HG03103 (cell line): ENCODE data around the gene COLEC11.
"Not testable (repeated sequence)": the region's sequence is repeated elsewhere in the genome, so short reads cannot be mapped to it uniquely, and the experiment has no call there.

Source experiments
- ATAC-seq: cut with Tn5 transposase; IDR thresholded peaks from one replicate; pipeline ENCODE4 v1.9.1; 2021; ENCODE audit warnings: low read depth; ENCODE audit not compliant: unreplicated experiment

Gene COLEC11

DNA sequence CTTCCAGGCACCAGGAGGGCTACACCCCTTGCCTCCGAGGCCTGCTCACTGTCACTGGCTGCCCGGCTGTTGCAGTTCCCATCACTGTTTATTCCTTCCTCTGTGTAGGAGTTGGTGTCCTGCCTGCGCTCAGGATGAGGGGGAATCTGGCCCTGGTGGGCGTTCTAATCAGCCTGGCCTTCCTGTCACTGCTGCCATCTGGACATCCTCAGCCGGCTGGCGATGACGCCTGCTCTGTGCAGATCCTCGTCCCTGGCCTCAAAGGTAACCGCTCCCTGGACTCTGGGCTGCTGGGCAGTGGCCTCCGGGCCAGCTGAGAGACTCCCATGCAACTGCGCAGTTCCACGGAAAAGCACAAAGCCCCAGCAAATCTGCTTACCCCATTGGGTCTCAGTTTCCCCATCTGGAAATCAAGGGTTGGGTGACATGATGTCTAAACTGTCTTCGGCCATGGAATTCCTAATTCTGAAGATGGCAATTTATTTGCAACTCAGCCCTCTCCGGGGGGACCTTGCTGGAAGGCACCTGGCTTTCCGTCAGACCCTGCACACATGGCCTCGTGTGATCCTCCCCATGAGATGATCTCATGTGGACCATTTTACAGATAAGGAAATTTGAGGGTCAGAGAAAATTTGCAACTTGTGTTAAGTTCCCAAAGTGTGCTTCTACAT lies 9.4 kb downstream of the COLEC11 start:
- no peak for ATAC-seq

DNA sequence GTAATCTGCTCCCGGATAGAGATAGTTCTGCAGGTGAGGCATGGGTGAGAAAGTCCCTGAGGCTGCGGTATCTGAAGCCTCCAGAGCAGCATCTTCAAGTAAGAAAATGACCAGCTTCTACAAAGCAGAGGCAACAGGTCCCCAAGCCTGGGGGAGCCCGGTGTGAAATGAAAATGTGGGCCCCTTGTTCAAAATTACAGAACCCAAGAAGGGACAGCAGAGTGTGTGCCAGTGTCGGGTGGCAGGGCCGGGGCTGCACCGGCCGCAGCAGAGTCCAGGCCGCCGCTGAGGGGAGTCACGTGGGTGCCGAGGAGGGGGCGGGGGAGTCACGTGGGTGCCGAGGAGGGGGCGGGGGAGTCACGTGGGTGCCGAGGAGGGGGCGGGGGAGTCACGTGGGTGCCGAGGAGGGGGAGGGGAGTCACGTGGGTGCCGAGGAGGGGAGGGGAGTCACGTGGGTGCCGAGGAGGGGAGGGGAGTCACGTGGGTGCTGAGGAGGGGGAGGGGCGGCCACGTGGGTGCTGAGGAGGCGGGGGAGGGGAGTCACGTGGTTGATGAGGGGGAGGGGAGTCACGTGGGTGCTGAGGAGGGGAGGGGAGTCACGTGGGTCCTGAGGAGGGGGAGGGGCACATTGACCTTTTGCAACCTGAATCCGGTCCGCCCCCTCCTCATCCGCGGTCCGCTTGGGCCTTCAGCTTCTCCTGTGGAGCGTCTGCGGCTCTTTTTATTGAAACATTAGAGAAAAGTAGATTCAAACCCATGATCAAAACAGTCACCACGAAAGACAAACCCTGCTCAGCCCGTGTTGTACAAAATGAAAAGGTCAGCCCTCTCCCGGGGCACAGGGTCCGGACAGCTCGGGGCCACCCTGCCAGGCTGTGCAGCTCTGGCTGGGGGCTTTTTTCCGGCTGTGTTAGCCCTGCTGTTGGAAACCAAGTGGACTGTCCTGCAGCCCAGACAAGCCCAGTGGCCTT lies 10.4 kb downstream of the COLEC11 start:
- ATAC-seq, result no peak

DNA sequence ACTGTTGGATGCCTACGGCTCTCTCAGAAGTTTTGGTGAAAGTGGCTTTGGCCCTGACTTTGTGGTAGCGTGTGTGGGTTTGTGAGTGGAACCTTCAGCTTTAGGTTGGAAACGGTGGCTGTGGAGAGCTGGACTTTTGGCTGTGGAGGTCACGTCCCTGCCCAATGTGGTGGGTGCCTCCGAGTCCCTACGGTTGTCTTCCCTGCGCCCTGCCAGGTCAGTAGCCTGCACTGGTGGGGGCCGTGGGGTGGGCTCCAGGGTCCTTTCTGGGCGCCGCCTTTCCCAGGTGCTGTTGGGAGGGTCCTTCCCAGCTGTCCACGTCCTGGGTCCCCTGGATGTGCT lies 11.1 kb downstream of the COLEC11 start:
- no peak for ATAC-seq

DNA sequence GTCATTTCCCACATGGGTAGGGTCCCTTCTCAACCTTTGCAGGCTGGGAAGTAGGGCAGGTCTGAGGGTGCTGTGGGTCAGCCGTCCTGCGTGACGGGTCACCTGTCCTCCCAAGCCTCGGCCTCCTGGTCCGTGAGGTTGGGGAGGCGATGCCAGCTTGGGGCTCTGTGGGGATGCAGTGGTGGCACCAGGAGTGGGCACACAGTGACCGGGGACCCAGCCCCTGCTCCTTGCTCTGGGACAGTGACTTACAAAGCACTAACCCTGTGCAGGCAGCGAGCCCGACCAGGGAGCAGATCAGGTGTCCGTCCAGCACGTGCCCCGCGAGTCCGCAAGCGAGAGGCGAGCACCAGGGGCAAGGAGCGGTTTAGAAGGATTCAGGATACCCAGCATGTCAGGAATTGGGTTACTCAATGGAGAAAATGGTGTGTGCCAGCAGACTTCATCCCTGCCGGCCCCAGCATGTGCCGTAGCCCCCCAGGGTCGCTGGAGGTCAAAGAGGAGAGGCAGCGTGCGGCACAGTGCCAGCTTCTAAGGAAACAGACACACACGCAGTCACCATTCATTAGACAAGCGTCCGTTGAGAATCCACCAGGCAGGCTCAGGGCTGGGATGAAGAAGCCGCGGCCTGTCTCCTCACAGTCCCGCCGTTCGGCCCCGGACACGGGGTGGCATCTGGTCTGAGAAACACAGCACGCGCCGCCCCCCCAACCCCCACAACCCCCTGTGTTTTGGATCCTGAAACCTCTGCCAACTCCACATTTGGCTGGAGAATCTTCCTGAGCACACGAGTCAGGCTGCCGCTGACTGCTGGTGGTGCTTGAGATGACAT lies 11.7 kb downstream of the COLEC11 start:
- ATAC-seq, result no peak

DNA sequence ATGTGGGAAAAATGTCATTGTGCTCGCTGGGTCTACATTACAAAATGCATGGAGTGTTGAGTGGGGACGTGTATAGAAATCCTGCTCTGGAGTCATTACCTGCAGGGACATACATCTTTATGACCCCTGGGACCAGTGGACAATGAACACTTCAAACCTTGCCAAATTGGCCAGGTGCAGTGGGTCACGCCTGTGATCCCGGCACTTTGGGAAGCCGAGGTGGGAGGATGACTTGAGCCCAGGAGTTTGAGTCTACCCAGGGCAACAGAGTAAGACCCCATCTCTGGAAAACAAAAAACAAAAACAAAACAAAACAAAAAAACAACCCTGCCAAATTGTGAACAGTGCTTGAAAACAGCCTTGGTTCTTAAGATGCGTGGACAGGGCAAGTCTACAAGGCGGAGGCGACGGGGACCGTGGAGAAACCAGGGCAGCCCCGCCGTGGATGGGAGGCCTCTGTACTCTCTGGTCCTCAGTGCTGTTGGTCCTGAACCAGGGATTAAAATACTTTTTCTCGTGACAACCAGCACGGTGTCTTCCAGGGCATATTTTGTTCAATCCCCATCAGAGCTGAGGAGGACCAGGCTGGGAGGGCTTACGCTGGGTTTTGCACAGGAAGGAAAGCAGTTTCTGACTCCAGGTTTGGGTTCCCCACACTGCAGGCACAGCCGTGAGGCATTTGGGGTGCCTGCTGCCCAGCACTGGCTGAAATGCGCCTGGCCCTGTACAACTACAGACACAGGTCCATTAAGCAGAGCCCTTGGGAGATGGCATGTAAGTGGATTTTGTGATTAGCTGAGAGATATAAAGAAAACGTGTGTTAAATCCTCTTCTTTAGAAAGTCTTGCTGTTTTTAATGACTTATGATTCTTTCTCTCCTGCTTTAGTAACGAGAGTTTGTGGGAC lies 13.7 kb downstream of the COLEC11 start:
- no peak for ATAC-seq

DNA sequence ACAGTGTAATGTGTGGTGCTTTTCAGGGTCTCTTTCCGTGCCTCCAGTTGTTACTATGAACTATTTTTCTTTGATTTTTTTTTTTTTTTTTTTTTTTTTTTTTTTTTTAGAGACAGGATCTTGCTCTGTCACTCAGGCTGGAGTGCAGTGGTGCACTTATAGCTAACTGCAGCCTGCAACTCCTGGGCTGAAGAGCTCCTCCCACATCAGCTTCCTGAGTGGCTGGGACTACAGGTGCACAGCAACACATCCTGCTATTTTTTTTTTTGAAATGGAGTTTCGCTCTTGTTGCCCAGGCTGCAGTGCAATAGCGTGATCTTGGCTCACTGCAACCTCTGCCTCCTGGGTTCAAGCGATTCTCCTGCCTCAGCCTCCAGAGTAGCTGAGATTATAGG lies 14.4 kb downstream of the COLEC11 start:
- ATAC-seq, result not testable (repeated sequence)

DNA sequence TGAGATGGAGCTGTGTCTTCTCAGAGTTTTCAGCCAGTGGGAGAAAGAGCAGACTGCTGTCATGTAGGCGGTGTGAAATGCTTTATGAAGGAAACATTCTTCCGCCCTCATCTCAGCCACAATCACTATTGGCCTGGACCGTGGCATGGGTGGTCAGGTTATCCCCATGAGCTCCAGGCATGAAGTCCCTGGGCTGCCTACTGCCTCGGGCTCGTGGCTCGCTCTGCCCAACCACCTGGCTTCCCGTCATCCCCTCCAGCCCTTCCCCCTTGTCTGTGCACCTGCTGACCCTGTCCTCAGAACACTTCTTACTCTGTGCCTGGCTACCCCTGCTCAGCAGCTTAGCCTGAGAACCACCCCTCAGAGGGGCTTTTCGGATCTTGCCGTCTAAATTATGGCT lies 15.5 kb downstream of the COLEC11 start:
- no peak for ATAC-seq

DNA sequence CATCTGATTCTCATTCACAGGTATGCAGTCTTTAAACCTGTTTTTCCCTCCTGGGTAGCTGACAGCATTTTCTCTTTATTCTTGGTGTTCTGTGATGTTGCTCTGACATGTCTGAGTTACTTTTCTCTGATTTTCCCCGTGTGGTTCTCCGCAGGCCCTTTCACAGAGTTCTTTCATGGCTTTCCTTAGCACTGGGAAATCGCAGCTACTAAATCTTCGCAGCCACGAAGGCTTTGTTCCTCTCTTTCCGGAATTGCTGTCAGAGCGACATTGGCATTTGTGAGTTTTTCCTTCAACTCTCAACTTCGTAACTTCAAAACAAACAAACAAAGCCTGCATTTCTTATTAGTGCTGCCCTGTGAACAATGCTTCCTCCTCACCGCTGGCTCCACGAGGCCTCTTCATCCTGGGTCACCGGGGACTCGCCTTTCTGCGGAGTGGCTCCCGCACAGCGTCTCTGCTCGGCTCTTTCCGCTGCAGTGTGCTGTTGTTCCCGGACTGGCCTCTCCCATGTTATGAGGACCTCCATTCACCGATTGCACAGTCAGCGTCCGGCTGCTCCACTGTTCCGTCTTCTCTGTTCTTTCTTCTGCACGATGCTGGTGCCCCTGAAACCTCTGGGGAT lies 16.1 kb downstream of the COLEC11 start:
- no peak for ATAC-seq

DNA sequence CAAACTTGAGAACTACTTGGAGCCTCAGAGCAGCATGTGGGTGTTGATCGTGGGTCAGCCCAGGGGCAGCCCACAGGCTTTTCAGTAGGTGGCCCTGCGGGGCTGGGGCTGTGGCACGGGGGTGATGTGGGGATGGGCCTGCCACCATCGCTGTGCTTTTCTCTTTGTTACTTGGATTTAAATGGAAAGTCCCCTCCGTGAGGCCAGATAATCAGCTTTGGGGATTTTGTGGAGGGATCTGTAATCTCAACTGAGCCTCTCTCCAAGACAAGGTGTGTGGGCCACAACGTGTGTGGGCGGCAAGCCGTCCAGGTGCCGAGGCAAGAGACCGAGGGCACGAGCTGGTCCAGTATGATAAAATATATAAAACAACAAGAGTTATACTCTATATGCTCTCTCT lies 16.7 kb downstream of the COLEC11 start:
- ATAC-seq, result no peak

DNA sequence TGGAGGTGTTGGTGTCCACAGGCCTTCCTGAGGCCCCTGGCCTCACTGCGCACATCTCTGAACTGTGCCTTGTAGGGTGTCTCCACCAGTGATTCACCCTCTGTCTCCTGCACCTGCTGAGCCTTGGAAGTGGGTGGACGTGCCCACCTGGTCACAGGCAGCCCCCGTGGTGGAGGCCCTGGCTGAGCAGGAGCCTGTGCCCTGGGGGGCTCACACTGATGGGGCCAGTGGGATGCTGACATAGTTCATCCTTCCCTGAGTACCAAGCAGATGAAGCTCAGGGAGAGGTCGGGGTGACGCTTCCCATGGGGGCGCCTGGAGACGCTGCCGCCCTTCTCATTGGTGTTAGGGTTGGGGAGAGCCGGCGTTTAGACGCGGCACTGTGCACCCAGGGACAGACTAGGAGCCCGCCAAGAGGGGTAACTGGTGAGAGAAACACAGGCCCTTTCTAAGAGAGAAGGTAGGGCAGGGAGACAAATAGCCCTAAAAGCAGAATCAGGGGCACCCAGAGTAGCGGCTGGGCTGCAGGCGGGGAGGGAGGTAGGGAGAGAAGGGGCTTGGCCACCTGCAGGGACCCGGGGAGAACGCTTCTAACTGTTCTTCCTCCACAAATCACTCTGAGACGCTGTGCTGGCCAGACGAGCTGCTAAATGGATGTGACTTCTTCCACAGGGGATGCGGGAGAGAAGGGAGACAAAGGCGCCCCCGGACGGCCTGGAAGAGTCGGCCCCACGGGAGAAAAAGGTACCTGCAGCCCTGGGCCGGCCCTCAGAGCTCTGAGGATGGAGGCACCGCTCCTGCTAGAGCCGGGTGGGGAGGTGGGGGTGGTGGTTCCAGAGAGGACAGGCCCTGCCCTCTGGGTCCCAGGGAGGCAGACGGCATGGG lies 18.0 kb downstream of the COLEC11 start:
- ATAC-seq, result no peak

DNA sequence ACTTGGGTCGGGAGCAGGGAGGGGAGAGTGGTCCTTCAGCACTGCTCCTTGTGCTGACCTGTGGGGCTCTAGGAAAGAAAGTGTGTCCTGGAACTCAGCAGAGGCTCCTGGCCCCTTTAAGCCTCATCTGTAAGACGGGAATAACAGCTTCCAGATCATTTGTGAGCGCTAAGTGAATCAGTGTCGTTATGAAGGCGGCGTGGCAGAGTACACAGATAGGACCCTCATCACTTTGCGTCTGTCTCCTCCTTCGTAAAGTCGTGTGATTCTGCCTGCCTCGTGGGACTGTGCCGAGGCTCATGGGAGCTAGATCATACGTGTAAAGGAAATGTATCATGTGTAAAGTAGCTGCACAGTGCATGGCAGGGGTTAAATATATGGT lies 18.6 kb downstream of the COLEC11 start:
- ATAC-seq, result no peak

DNA sequence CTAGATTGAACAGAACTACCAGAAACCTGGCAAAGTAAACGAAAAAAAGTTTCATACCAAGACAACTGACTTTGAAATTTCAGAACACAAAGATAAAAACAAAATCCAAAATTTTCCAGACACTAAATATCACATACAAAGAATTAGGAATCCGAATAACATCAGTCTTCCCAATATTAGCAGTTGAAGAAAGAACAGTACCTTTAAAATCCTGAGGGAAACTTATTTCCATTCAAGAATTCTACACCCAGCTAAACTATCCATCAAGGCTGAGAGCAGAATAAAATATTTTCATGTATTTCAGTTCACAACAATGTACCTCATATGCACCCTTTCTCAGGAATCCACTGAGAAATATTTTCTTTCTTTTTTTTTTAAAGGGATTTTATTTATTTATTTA lies 19.8 kb downstream of the COLEC11 start:
- not testable (repeated sequence) for ATAC-seq

DNA sequence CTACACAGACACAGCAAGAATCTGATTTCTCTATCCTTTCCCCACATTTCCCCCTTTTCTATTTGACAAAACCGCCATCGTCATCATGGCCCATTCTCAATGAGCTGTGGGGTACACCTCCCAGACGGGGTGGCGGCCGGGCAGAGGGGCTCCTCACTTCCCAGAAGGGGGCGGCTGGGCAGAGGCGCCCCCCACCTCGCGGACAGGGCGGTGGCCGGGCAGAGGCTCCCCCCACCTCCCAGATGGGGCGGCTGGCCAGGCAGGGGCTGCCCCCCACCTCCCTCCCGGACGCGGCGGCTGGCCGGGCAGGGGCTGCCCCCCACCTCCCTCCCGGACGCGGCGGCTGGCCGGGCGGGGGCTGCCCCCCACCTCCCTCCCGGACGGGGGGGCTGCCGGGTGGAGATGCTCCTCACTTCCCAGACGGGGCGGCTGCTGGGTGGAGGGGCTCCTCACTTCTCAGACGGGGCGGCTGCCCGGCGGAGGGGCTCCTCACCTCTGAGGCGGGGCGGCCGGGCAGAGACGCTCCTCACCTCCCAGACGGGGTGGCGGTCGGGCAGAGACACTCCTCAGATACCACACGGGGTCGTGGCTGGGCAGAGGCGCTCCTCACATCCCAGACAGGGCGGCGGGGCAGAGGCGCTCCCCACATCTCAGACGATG lies 20.8 kb downstream of the COLEC11 start:
- not testable (repeated sequence) for ATAC-seq

DNA sequence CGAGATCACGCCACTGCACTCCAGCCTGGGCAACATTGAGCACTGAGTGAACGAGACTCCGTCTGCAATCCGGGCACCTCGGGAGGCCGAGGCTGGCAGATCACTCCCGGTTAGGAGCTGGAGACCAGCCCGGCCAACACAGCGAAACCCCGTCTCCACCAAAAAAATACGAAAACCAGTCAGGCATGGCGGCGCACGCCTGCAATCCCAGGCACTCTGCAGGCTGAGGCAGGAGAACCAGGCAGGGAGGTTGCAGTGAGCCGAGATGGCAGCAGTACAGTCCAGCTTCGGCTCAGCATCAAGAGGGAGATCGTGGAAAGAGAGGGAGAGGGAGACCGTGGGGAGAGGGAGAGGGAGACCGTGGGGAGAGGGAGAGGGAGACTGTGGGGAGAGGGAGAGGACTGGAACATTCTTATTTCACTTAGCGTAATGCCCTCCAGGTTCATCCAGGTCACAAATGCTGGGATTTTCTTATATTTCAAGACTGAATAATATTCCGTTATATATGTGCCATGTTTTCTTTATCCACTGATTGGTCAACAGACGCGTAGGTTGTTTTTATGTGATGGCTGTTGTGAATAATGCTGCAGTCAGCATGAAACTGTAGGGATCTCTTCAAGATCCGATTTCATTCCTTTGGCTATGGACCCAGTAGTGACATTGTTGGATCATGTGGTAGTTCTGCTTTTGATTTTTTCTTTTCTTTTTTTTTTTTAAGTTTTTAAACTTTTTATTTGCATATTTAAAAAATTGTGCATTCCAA lies 21.7 kb downstream of the COLEC11 start:
- not testable (repeated sequence) for ATAC-seq

DNA sequence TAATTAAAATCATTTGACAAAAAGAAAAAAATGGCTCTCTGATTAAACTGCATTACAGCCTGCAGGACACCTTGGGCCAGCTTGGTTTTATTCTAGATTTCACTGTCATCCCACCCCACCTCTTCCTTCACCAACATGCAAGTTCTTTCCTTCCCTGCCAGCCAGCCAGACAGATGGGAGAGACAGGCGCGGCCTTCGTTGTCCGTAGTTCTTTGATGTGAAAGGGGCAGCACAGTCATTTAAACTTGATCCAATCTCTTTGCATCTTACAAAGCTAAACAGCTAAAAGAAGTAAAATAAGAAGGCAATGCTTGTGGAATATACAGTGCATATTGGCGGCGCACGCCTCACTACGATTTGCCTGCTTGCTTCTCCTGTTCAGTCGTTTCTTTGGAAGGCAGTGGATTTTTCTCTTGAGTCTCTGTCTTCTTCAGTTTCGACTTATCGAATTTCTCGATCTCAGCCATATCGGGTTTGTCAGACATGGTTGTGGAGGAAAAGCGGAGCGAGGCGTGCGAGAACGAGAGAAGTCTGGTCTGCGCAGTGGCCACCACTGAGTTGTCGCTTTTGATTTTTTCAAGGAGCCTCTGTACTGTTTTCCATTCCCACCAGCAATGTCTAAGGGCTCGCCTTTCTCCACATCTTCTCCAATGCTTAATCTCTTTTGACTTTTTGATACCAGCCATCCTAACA lies 22.4 kb downstream of the COLEC11 start:
- no peak for ATAC-seq

DNA sequence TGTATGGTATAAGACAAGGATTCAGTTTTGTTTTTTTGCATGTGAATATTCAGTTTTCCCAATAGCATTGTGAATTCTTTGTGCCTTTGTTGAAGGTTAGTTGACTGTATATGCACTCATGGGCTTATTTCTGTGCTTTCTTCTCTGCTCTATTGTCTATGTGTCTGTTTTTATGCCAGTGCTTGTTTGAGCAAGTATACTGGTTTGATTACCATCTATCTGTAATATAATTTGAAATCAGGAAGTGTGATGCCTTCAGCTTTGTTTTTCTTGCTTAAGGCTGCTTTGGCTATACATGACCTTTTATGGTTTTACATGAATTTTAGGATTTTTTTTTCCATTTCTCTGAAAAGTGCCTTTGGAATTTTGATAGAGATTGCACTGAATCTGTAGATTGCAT lies 23.5 kb downstream of the COLEC11 start:
- ATAC-seq, result no peak

DNA sequence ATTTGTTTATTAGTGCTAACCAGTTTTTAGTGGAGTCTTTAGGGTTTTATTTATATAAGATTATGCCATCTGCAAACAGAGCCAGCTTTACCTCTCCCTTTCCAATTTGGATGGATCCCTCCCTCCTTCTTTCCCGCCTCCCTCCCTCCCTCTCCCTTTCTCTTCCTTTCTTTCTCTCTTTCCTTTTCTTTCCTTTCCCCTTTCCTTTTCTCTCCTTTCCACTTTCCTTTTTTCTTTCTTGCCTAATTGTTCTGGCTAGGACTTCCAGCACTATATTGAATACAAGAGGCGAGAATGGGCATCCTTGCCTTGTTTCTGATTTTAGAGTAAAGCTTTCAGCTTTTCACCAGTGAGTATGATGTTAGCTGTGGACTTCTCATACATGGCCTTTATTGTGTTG lies 24.1 kb downstream of the COLEC11 start:
- no peak for ATAC-seq
